GM19395 (cell line): ENCODE results near the gene NOL3.
A peak's percentile ranks its signal among the peaks of the same experiment; 100 is the strongest.

Experiments used
- ATAC-seq: cut with Tn5 transposase; IDR thresholded peaks from one replicate; pipeline ENCODE4 v1.9.1; 2021; ENCODE audit warnings: mild to moderate bottlenecking, moderate library complexity; ENCODE audit not compliant: unreplicated experiment

NOL3 gene

DNA sequence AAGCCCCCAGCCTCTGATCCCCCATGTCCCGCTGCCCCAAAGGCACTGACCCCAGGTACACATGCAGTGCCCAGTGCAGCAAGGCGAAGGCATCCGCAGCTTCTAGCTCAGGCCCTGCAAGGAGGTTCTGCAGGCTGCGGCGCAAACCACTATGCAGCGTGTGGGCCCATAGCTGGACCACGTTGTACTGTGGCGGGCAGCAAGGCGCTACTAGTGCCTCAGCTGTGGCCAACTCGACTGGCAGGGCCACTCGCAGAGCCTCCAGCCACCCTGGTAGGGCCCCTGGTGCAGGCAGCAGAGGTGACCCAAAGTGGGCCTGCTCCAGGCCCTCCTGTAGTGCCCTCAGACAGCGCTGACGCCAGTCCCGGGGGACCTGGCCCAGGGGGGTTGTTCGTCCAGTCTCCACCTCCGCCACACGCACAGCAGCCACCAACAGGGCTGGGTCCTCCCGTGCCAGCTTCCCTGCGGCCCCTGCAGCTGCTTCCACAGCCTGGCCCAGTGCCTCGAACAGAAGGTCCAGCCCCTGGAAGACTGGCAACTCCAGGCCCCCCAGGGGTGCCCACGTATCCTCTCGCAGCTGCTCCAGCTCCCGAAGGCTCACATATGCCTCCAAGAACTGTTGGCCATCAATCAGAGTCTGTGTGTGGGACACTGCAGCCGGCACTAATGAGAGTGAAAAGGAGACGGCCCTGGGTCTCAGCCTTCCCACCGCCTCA is 17.0 kb downstream of the NOL3 start:
- no peak for ATAC-seq

DNA sequence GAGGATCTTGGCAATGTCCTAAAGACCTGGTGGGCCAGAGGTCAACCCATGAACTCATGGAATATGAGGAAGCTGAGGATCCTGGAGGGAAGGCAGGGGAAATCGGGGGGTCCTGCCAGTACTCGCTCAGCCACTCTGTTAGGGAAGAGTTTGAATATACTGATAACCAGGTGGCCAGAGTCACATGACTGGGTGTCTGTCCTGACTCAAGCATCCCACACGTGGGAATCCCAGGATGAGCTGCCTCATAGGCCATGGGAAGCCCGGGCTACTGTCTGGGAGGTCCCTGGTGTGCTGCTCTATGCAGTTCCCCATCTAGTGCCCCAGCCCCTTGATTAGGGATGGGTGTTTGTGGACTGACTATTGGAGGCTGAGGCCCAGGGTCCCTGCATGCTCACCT is 18.0 kb downstream of the NOL3 start:
- no peak for ATAC-seq

GRCh38 chr16:67188798-67189197 is 18.5 kb downstream of the NOL3 start:
- ATAC-seq = no peak

- no peak for ATAC-seq
Observed at GRCh38 chr16:67190041-67190440, 19.7 kb downstream of the NOL3 start, which contains the start of gene EXOC3L1. Gene EXOC3L1 (minus strand): TSS chr16:67190136. CDS start chr16:67189676, 460 bp downstream.

- no peak for ATAC-seq
Observed at GRCh38 chr16:67190448-67191399, 20.4 kb downstream of the NOL3 start.

GRCh38 chr16:67191411-67191994 is 21.2 kb downstream of the NOL3 start:
- ATAC-seq = peak; percentile 4

GRCh38 chr16:67191995-67192681 is 21.8 kb downstream of the NOL3 start, which contains the start of gene E2F4:
Gene E2F4 (plus strand): TSS chr16:67192155. CDS start chr16:67192228, 73 bp downstream.
- ATAC-seq = peak; percentile 84

- ATAC-seq = no peak
Observed at GRCh38 chr16:67192781-67193361, 22.5 kb downstream of the NOL3 start.

DNA sequence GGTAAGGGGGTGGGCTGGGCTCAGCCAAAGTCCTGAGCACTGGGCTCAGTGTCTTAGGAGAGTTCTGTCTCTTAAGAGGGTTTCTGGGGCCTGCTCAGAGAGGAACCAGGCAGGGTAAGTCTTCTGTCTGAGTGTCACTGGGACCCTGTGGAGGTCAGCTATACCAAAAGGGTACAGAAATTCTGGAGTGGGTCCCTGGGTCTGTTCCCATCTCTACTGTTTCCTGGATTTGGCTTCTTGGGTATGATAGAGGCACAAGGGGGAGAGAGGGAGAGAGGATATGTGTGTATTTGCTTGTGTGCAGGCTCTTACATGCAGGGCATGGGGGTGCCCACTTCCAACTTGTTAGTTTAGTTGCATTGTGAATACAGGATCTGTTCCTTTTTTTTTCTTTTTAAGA is 23.2 kb downstream of the NOL3 start:
- no peak for ATAC-seq

GRCh38 chr16:67194260-67194659 is 23.9 kb downstream of the NOL3 start:
- ATAC-seq = no peak

DNA sequence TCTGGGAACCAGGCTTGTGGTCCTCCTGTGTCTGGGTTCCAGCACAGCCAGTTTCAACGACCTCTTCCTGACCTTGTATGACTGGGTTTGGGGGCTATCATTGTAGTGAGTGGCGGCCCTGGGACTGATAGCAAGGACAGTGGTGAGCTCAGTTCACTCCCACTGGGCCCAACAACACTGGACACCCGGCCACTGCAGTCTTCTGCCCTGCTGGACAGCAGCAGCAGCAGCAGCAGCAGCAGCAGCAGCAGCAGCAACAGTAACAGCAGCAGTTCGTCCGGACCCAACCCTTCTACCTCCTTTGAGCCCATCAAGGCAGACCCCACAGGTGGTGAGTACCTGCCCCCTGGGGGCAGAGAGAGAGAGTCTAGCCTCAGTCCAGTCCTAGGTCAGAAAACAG is 25.3 kb downstream of the NOL3 start:
- no peak for ATAC-seq

DNA sequence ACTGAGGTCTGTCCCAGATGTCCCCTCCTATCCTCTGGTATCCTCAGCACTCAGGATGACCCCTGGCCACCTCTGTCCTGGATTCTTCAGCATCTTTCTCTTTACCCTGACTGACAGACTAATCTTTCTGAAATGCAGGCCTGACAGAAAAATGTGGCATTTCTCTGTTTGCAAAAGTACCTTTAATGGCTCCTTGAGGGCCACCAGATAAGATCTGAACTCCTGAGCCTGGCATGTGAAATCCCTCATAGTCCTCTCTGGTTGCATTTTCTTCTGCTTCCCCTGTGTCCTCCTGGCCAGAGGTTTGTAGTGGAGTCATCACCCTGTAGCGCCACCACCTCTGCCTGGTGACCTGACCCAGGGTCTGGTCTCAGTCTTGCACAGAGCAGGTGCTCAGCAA is 26.5 kb downstream of the NOL3 start:
- no peak for ATAC-seq

DNA sequence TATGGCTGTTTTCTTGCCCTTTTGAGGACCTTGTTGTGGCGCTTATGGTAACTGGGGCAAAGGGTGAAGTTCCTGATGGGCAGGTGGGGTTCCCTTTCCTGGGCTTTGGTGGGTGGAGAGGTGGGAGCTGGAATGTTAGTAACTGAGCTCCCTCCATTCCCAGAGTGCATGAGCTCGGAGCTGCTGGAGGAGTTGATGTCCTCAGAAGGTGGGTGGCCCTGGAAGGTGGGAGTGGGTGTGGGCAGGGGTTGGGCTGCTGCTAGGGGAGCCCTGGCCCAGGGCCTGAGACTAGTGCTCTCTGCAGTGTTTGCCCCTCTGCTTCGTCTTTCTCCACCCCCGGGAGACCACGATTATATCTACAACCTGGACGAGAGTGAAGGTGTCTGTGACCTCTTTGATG is 27.4 kb downstream of the NOL3 start:
- no peak for ATAC-seq

DNA sequence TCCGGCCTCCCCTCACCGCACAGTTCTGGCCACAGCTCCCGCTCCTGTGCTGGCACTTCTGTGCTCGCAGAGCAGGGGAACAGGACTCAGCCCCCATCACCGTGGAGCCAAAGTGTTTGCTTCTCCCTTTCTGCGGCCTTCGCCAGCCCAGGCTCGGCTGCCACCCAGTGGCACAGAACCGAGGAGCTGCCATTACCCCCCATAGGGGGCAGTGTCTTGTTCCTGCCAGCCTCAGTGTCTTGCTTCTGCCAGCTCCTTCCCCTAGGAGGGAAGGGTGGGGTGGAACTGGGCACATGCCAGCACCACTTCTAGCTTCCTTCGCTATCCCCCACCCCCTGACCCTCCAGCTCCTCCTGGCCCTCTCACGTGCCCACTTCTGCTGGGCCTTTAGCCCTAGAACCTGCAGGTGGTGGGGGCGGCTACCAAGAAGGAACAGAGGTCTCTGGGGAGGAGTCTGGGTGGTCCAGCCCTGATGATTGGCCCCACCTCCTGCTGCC is 27.9 kb downstream of the NOL3 start:
- ATAC-seq = no peak

DNA sequence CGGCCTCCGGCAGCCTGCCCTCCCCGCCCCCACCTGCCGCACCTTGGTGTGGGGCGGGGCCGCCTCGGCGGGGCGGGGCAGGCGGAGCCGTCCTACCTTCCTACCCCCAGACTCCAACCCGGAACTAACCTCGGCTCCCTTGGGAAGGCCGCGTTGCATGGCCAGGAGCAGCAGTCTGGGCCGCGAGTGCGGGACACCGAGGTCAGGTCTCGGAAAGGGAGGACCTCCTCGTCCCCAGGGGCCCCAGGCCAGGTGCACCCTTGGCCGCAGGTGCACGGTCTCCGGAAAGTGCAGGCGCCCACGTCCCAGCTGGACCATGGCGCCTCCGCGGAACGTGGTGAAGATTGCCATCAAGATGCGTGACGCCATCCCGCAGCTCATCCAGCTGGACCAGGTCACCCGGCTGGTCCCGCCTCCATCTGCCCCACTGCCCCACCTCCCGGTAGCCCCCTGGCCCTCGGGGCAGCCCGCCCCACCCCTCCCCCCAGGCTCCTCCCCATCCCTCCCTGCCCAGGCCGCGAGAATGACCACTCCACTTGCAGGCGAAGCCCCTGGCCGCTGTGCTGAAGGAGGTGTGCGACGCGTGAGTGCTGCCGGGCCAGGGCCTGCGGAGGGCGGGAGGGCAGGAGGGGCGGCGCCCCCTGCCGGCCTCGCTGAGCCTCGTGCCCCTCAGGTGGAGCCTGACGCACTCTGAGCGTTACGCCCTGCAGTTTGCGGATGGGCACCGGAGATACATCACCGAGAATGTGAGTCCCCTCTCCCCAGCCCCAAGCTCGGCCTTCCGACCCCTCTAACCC is 28.9 kb downstream of the NOL3 start, which contains the start of gene ELMO3:
ELMO3 (plus strand) TSS at position 121 of the 797 bp plus-strand sequence; CDS start at position 317, 196 bp downstream.
- ATAC-seq = no peak

DNA sequence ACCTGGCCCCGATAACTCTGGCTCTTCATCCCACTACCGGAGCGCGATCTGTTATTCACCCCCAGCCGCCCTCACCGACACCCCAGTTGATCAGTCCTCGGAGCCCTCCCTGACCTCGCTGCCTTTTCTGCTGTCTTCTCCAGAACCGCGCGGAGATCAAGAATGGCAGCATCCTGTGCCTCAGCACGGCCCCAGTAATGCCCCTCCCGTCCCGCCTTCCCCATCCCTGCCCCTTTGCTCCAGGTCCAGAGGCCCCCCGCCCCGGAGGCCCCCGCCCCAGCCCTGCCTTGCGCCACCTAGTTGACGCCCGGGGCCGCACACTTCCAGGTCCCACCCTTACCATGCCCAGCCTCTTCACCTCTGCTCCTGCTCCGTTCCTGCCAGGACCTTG is 29.5 kb downstream of the NOL3 start:
- ATAC-seq = no peak

GRCh38 chr16:67200491-67200890 is 30.2 kb downstream of the NOL3 start:
- no peak for ATAC-seq

GRCh38 chr16:67201411-67202345 is 31.3 kb downstream of the NOL3 start:
- ATAC-seq = no peak
